COLO668 (cell line): ENCODE results near the gene GOLGA6B.
"Not testable (repeated sequence)": the region's sequence is repeated elsewhere in the genome, so short reads cannot be mapped to it uniquely, and the experiment has no call there.

ENCODE experiments used
- DNase-seq: peaks from one replicate; lab custom pipeline; 2025; ENCODE audit not compliant: unreplicated experiment; lab: John Stamatoyannopoulos, UW

Gene GOLGA6B

GRCh38 chr15:72661081-72661480 is 6.6 kb downstream of the GOLGA6B start:
- DNase-seq = not testable (repeated sequence)

GRCh38 chr15:72663931-72664330 is 9.4 kb downstream of the GOLGA6B start:
- not testable (repeated sequence) for DNase-seq

- not testable (repeated sequence) for DNase-seq
Observed at GRCh38 chr15:72665706-72666105, 11.2 kb downstream of the GOLGA6B start.

- not testable (repeated sequence) for DNase-seq
Observed at GRCh38 chr15:72669803-72670202, 15.3 kb downstream of the GOLGA6B start.

GRCh38 chr15:72670656-72671352 is 16.3 kb downstream of the GOLGA6B start:
- not testable (repeated sequence) for DNase-seq

GRCh38 chr15:72671525-72671924 is 17.0 kb downstream of the GOLGA6B start:
- no peak for DNase-seq

GRCh38 chr15:72676838-72677237 is 22.3 kb downstream of the GOLGA6B start:
- no peak for DNase-seq

GRCh38 chr15:72680931-72681330 is 26.4 kb downstream of the GOLGA6B start:
- DNase-seq = no peak

GRCh38 chr15:72682772-72683171 is 28.3 kb downstream of the GOLGA6B start:
- no peak for DNase-seq

- no peak for DNase-seq
Observed at GRCh38 chr15:72685301-72685924, 30.9 kb downstream of the GOLGA6B start.

- no peak for DNase-seq
Observed at GRCh38 chr15:72685925-72686794, 31.7 kb downstream of the GOLGA6B start, which contains the start of the genes BBS4 and HIGD2B. Gene BBS4, plus strand, starts transcription at chr15:72686207. Its CDS starts 21 bp downstream, at chr15:72686228. Gene HIGD2B, minus strand, starts transcription at chr15:72686182. Its CDS starts 9,808 bp downstream, at chr15:72676374.

GRCh38 chr15:72688697-72689096 is 34.2 kb downstream of the GOLGA6B start:
- no peak for DNase-seq

- no peak for DNase-seq
Observed at GRCh38 chr15:72690938-72691337, 36.4 kb downstream of the GOLGA6B start.

- no peak for DNase-seq
Observed at GRCh38 chr15:72698938-72699337, 44.4 kb downstream of the GOLGA6B start.

- DNase-seq = no peak
Observed at GRCh38 chr15:72700076-72700475, 45.6 kb downstream of the GOLGA6B start.

- DNase-seq = no peak
Observed at GRCh38 chr15:72706266-72706665, 51.8 kb downstream of the GOLGA6B start.

GRCh38 chr15:72708551-72709303 is 54.2 kb downstream of the GOLGA6B start:
- DNase-seq = not testable (repeated sequence)
